Nephron progenitor cell (in vitro differentiated cells): Measurements from ENCODE around the gene NFIA.

Experiments used
- DNase-seq: peaks from one replicate; pipeline ENCODE4 v3.0.0; 2021
- H3K27ac Mint-ChIP-seq: 2 replicates; pipeline ENCODE4 v1.8.0; 2021; ENCODE audit warnings: mild to moderate bottlenecking, moderate library complexity, mixed read lengths
- H3K27me3 Mint-ChIP-seq: 2 replicates; pipeline ENCODE4 v1.8.0; 2021; ENCODE audit warnings: mild to moderate bottlenecking, low read depth, mixed read lengths; ENCODE audit not compliant: poor library complexity
- H3K36me3 Mint-ChIP-seq: 2 replicates; pipeline ENCODE4 v1.8.0; 2021; ENCODE audit warnings: low read depth, mixed read lengths
- H3K4me1 Mint-ChIP-seq: 2 replicates; pipeline ENCODE4 v1.8.0; 2021; ENCODE audit warnings: mixed read lengths
- H3K4me3 Mint-ChIP-seq: 2 replicates; pipeline ENCODE4 v1.8.0; 2021; ENCODE audit warnings: mild to moderate bottlenecking, moderate library complexity, mixed read lengths
- H3K9me3 Mint-ChIP-seq: 2 replicates; pipeline ENCODE4 v1.8.0; 2021; ENCODE audit warnings: mild to moderate bottlenecking, moderate library complexity, mixed read lengths
- CTCF ChIP-seq: fragments of 200-600 bp; sonication (generic); IDR thresholded peaks from 2 replicates; pipeline ENCODE4 v1.5.0; 2021; ENCODE audit warnings: antibody characterized with exemption

NFIA gene

DNA sequence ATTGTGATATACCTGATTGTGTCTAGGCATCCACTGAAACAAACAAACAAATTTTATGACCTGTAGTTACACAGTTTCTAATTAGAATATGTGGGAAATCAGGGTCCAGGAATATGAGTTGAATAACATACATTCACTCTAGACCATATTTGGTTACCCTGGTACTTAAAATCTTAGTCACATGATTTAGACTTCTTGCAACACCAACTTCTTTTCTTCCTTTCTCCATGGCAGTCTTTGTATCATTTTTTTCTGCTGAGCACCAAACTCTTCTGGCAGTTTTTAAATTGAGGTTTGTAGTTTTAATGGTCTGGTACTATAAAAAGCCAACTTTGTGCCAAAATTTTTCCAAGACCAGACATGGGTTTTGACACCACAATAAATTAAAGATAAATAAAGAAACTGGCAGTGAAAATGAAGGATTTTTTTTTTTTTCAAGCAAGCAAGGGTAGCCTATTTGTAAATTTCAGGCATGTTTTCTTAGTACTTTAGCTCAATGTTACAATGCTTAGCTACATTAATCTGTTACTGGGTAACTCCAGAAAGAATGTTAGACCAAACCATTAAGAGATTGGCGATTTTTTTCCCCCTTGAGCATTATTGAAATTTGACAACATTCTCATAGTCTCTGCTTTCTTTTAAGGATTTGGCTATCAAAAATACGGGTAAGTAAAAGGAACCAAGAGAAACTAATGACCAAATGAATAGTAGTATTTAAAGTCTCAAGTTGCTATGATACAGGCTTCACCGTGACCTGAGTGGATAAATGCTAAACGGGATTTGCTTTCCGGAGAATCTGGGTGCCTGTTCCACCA is 108.5 kb downstream of the NFIA start:
- no peak overlapping the region for H3K4me3 Mint-ChIP-seq
- H3K27me3 Mint-ChIP-seq = peaks cover 18% of the 10 kb centered on the region
- H3K9me3 Mint-ChIP-seq = no peaks in the 10 kb centered on the region
- no peak overlapping the region for H3K27ac Mint-ChIP-seq
- TF ChIP-seq CTCF = no peak
- no peaks in the 10 kb centered on the region for H3K36me3 Mint-ChIP-seq
- peaks cover 20% of the 10 kb centered on the region for H3K4me1 Mint-ChIP-seq
- no peak for DNase-seq

DNA sequence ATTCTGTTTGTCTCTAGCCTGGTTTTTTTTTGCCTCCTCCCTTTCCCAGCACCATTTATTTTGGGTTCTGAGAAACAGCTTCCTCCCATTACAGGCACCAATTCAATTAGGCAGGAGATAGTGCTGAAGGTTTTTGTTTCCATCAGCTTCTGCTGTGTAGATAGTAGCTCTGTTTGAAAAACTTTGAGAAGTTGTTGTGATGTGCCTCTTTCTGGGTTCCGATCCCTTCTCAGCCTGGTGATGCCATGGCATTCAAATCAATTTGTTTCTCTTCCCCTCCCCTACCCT is 109.0 kb downstream of the NFIA start:
- H3K4me1 Mint-ChIP-seq = peaks cover 20% of the 10 kb centered on the region
- H3K4me3 Mint-ChIP-seq = no peak overlapping the region
- H3K27me3 Mint-ChIP-seq = peaks cover 18% of the 10 kb centered on the region
- no peaks in the 10 kb centered on the region for H3K36me3 Mint-ChIP-seq
- no peak overlapping the region for H3K27ac Mint-ChIP-seq
- no peaks in the 10 kb centered on the region for H3K9me3 Mint-ChIP-seq
- DNase-seq = no peak
- no peak for TF ChIP-seq CTCF

GRCh38 chr1:61192663-61193330 is 110.4 kb downstream of the NFIA start:
- no peaks in the 10 kb centered on the region for H3K36me3 Mint-ChIP-seq
- no peak for TF ChIP-seq CTCF
- H3K27me3 Mint-ChIP-seq = peaks cover 20% of the 10 kb centered on the region
- DNase-seq = no peak
- H3K9me3 Mint-ChIP-seq = no peaks in the 10 kb centered on the region
- H3K4me1 Mint-ChIP-seq = peaks cover 20% of the 10 kb centered on the region
- no peak overlapping the region for H3K27ac Mint-ChIP-seq
- no peak overlapping the region for H3K4me3 Mint-ChIP-seq

DNA sequence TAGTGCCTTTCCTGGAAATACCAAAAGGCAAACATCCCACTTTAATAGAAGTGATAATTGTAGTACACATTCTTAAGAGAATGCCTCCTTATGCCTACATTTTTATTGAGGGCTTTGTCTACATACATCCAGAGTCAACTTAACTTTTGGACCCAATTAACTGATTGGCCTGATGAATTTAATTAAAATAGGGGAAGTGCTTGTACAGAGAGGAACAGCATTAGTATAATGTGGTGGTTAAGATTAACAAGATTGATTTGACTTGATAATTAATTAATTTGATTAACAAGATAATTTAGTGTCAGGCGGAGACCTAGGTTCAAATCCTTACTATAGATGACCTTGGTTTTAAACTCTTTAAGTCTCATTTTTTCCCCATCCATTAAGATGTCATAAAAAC is 111.4 kb downstream of the NFIA start:
- H3K4me1 Mint-ChIP-seq = peaks cover 19% of the 10 kb centered on the region
- no peak overlapping the region for H3K4me3 Mint-ChIP-seq
- H3K27ac Mint-ChIP-seq = no peak overlapping the region
- no peaks in the 10 kb centered on the region for H3K9me3 Mint-ChIP-seq
- H3K27me3 Mint-ChIP-seq = peaks cover 20% of the 10 kb centered on the region
- H3K36me3 Mint-ChIP-seq = no peaks in the 10 kb centered on the region
- no peak for TF ChIP-seq CTCF
- DNase-seq = no peak

DNA sequence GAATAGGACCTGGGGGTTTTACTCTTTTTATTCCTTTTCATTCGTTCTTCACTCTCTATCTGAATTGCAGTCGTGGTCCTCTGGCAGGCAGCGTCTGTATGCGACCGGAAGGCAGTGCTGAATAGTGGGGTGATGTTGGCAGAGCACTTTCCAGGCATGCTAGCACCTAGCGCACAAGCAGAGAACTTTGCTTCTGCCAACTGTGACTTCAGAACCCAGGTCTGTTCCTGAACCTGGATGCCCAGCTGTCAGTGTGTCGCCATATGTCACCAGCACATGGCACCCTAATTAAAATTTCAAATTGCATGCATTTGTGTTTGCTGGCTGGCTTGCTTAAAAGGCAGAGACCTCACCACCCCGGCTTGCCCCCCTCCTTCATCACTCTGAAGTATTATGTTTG is 116.2 kb downstream of the NFIA start:
- Mint-ChIP-seq H3K4me3 (no peak overlapping the region), H3K9me3 (no peaks in the 10 kb centered on the region), H3K4me1 (peaks cover 4% of the 10 kb centered on the region), H3K36me3 (no peaks in the 10 kb centered on the region), H3K27ac (no peak overlapping the region), H3K27me3 (peaks cover 17% of the 10 kb centered on the region)
- DNase-seq = no peak
- TF ChIP-seq CTCF = no peak

DNA sequence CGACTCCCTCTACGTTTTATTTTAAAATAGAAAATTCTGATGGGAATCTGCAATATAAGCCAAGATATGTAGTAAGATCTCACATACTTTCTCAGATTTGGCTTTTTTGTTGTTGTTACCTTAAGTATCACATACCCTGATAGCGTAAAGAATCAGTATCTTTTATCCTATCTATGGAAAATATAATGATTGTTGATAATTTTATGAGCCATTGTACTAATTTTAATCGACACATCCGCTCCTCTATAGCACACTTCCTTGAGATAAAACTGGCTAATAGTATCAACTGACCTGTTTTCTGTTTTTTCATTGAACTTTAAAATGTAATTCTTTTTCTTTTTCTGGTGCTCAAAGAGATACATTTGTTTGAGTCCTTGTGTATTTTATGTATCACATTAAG is 118.7 kb downstream of the NFIA start:
- DNase-seq = no peak
- no peaks in the 10 kb centered on the region for H3K36me3 Mint-ChIP-seq
- peaks cover 2% of the 10 kb centered on the region for H3K27me3 Mint-ChIP-seq
- H3K4me3 Mint-ChIP-seq = no peak overlapping the region
- no peak overlapping the region for H3K27ac Mint-ChIP-seq
- TF ChIP-seq CTCF = no peak
- H3K4me1 Mint-ChIP-seq = peaks cover 5% of the 10 kb centered on the region
- no peaks in the 10 kb centered on the region for H3K9me3 Mint-ChIP-seq
